GM19395 (cell line): ENCODE results near the gene KCNMA1.

Experiments used
- ATAC-seq: cut with Tn5 transposase; IDR thresholded peaks from one replicate; pipeline ENCODE4 v1.9.1; 2021; ENCODE audit warnings: mild to moderate bottlenecking, moderate library complexity; ENCODE audit not compliant: unreplicated experiment

Gene KCNMA1

DNA sequence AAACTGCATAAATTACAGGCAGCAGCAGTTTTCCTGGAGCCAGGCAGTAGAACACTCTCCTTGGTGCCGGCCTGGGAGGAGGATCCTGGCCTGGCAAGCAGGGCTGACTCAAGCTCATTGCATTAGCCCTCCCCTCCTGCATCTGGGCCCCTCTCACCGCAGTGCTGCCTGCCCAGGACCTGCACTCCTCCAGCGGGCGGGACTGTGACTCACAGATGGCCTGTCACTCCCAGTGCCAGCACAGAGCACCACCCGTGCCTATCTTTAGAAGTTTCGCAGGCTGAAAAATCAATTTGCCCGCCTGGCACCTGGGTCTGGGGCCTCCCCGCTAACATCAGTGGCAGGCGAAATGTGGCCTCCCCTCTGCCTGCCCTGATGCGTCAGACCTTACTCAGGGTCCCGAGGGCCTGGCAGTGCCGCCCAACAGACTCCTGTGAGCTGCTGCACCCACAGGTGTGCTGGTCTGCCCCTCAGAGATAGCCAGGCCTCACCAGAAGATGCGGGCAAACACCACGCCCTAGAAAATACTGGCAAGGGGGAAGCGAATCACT, 123.8 kb downstream of the KCNMA1 start:
- no peak for ATAC-seq

DNA sequence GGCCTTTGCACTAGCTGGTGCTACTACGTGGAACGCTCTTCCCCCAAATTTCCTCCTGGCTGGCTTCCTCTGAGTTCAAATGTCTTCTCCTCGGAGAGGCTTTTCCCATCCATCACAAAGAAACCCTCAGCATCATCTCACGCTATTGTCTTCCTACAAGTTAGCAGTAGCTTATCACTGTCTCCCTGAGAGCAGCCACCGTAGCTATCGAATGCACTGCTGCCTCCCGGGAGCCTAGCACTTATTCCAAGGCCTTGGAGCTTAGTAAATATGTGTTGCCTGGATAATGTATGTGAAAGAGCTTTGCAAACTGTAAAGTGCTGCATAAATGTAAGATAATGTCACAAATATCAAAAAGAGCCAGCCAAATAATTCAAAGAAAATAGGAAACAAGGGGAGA, 124.4 kb downstream of the KCNMA1 start:
- ATAC-seq = no peak

DNA sequence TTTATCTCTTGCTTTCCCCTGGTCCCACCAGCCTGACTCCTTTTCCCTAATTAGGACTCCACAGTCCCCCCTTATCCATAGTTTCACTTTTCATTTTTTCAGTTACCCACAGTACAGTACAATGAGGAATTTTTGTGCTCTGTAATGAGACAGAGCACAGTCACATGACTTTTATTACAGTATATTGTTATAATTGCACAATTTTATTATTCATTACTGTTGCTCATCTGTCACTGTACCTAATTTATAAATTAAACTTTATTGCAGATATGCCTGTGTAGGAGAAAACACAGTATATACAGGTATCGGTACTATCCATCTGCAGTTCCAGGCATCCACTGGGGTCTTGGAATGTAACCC, 125.4 kb downstream of the KCNMA1 start:
- ATAC-seq = no peak

DNA sequence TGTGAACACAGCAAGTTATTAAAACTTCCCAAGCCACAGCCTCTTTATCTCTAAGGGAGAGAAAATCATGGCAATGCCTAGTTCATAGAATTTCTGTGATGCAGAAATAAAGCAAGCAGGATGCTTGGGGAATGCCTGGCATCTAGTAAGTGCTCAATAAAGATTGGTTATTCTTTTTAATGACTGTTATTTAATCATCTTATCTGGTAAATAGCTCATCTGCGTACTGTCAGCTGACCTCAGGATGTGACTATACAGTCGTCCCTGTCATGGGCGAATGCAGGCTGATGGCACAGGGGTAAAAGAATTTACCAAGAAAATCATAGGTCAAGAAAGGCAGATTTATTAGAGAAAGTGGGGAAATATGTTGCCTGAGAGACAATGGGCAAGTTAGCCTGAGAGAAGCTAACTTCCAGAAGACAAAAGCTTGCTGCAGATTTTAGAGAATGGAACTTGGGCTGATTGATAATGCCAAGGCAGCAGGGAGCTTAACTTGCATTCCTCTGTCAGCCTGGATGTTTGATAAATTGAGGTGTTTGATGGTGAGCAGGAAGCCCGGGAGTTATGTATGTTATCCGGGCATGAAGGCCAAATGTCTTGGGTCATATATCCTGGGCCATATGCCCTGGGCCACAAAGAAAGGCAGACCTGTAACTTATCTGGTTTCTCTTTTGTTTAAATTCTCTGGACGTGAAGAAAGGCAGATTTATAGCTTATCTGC, 126.0 kb downstream of the KCNMA1 start:
- no peak for ATAC-seq

DNA sequence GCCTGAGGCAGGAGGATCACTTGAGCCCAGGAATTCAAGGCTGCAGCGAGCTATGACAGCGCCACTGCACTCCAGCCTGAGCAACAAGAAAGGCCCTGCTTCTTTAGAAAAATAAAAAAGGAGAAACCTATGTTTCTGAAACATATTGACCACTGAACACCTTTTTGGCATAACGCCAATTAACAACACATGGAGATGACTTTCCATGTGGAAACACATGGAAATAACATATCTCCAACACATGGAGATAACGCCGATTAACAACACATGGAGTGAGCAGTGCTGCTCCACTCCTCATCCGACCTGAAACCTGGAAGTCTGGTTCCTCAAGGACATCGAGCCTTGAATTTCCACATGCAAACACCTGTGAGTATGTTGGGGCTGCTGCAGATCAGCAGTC, 126.9 kb downstream of the KCNMA1 start:
- ATAC-seq = no peak

DNA sequence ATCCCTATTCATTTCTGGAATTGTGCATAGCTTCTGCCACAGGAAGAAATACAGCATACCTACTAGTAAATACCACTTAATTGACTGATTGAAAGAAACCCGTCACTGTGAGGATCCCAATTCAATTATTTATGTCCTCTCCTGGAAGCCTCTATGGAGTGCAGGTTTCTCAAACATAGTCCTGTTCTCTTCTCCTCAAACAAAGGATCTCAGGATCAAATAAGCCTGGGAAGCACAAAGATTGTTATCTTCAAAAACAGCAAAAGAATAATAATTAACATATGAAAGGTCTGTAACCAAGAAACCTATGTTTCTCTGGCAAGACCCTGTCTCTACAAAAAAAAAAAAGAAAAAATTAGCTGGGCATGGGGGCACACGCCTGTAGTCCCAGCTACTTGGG, 127.3 kb downstream of the KCNMA1 start:
- ATAC-seq = no peak

DNA sequence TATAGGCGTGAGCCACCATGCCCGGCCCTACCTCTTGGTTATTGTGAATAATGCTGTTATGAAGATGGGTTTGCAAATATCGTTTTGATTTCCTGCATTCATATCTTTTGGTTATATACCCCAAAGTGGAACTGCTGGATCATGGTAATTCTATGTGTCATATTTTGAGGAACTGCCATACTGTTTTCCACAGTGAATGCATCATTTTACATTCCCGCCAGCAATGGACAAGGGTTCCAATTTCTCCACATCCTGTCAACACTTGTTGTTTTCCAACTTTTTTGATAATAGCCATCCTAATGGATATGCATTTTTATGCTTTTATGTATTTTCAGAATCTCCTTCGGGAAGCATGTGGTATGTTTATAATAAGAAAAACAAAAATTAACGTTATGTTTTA, 128.2 kb downstream of the KCNMA1 start:
- ATAC-seq = no peak

DNA sequence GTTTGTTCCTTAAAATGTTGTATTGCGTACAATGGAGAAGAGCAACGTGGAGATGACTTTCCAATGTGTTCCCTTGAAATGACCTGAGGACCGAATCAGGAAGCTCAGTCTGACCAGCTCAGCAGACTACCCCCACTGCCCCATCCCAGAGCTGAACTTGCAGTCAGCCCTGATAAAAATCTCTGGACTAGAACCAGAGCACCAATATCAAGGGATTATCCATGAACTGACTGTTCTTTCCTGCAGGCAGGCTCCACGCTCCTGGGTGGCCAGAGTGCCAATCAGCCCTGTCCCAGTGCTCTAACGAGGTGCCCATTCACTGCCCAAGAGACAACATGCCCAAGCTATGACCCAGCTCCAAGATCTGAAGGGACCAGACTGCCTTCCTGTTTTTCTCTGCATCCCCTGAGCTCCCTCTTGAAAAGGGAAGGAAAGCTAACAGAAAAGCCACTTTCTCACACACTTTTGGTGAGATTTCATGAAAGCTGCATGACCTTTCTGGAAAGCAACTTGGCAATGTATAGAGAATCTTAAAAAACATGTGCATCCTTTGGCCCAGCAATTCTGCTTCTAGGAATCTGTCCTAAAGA, 130.2 kb downstream of the KCNMA1 start:
- no peak for ATAC-seq

DNA sequence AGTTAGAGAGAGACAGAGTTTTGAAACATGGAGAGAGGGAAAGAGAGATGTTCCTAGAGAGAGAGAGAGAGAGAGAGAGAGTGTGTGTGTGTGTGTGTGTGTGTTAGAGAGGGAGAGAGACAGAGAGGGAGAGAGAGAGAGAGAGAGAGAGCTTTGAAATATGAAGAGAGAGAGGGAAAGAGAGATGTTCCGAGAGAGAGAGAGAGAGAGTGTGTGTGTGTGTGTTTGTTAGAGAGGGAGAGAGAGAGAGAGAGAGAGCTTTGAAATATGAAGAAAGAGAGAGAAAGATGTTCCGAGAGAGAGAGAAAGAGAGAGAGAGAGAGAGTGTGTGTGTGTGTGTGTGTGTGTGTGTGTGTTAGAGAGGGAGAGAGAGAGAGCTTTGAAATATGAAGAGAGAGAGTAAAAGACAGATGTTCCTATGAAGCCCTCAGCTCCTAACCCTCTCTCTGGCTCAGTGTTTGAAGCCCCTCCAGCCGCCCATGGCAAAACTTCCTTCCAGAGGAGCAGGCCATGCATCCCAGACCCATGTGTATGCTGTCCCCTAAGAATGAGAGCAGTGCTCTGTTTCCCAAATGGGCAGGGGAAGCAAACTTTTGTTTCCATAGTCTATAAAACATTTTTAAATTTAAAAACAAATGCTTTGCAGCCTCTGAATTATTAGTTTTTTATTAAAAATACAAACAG, 130.9 kb downstream of the KCNMA1 start:
- no peak for ATAC-seq

DNA sequence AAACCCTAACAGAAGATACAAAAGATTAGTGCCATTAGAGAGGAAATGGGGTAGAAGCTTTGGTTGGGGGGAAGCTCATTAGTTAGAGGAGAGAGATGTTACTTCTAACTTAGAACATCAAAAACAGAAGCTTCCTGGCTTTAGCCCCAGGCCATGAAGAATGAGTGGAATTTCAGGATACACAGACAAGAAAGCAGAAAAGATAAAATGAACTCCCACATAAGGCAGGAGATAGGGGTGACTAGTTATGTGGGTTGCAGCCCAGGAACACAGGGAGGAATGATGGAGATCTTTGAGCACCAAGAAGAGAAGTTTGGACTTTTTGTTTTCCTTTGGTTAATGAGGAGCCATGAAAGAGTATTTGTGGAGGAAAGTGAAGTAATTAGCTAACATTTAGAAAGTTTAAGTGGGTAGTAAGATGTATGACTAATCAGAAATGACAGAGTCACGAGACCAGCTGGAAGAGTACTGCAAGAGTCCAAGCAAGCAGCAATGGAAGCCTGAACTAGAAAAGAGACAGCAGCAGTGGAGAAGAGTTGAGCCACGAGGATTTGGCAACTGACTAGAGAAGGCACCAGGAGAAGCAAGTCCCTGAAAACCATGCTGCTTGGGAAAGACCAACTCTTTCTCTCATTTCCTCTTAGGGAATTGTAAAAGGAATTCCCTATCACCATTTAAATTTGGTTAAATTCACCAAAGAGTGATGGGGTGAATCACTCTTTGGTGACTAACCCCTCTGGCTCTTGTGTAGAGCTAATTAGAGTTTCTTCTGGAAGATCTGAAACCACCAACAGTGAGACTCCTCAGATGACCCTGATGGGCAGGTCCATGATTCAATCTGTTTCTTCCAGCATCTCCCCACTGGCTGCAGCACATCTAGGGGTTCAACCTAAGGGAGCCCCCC, 131.9 kb downstream of the KCNMA1 start:
- no peak for ATAC-seq

DNA sequence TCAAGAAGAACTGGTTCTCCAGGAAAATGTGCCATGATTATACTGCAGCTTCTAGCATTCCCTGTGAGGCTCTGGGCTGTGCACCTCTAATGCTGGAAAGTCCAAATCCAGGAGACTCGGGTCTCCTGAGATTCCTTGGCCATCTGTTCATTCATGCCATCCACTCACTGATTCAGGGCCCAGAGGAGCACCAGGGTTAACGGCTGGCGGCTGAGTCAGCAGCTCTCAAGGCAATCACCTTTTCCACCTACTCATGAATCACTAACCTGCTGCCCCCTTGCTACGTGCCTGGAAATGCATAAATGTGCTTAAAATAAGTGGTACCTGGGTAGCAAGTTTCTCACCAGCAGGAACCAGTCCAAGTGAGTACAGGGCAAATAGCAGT, 132.7 kb downstream of the KCNMA1 start:
- ATAC-seq = no peak

DNA sequence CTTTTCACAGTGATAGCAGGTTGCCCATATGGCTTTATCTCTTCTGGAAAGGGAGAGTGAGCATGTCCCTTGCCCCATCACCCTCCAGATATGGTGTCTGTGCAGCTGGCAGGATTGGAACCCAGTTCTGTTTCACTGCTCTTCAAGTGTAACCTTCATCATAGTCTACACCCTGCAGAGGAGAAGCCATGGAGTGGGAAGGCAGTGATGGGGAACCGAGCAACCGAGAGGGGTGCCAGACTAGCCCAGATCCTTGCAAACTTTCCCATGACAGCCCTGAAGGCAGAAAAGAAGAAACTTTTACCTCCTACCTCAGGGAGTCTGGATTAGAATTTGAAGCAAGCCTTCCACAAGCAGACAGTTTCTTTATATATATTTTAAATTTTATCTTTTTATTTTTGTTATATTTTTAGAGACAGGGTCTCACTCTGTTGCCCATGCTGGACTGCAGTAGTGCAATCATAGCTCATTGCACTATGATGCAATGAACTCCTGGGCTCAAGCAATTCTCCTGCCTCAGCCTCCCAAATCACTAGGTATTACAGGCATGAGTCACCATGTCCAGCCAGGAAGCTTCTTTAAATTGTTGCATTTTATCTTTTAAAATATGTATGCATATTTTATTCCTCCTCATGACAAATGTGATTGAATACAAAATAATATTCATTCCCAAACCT, 133.3 kb downstream of the KCNMA1 start:
- ATAC-seq = no peak

DNA sequence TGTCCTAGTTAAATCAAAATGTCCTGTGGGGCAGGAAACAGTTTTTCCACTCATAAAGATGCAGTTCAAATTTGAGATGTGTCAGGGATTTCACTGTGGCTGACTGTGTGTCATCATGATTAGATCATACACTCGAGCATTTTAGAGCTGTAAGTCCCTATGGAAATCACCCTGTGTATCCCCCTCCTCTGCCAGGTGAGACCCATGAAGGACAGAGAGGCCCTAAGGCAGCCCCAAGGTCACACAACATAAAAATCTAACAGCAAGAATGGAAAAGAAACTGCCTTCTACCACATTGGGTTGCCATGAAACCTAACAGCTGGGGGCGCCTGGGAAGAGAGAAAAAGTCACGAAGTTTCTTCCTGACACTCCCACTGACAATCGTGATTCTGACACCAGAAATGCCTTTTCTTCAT, 135.8 kb downstream of the KCNMA1 start:
- ATAC-seq = no peak

DNA sequence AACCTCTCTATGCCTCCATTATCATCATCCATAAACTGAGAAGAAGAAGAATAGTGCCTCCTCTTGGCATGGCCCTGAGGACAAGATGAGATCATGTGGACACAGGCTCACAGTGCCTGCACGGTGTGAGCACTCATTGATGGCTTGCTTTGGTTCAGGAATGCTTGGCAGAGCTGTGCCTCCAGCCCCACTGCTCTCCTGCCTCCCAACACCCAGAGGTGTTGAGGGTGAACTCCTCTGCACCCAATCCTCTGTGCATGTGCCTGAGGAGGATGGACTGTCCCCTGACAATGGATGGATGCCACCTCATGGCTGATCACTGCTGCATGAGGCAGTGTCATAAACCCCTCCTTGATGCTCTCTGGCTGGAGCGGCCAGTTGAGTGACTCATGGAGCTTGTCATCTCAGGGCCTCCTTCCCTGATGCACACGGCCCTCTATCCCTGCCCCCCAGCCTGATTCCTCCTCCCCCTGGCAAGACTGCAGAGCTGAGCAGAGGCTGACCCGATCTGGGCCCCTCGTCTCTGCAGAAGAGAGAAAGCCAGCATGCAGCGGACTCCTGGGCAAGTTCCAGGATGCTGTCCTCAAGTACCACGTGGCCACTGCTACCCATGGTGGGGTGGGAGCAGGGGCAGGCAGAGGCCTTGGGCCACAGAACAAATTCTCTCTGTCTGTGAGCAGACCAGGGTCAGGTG, 136.3 kb downstream of the KCNMA1 start:
- no peak for ATAC-seq

DNA sequence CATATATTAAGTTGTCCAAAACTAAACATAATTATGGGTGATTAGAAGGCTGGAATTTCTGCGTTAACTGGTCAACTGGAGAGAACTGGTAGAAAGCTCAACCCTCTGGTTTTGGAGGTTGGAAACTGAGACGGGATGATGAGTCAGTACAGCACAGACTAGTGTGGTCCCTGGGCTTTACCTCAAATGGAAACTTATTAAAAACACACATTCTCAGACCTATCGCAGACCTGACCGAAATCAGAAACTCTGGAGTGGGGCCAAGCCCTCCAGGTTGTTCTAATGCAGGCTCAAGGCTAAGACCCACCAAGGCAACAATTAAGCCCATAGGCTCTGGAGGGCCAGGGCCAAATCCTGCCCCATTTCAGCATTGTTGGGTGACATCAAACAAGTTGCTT, 136.9 kb downstream of the KCNMA1 start:
- no peak for ATAC-seq

DNA sequence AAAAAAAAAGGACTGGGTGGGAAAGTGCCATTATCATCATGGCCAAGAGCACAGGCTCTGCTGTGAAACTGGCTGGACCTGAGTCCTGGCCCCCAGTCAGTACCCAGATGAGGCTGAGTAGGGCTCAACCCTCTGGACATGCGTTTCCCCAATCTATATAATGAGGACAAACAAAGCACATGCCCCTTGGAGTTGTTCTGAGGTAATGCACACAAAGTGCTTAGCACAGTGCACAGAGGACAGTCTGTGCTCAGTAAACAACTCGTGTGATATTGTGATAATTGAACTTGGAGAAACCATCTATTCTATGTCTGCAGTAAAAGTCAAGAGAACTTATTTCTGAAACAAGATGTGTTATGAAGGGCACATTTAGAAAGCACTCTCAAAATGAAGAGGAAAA, 138.8 kb downstream of the KCNMA1 start:
- no peak for ATAC-seq

DNA sequence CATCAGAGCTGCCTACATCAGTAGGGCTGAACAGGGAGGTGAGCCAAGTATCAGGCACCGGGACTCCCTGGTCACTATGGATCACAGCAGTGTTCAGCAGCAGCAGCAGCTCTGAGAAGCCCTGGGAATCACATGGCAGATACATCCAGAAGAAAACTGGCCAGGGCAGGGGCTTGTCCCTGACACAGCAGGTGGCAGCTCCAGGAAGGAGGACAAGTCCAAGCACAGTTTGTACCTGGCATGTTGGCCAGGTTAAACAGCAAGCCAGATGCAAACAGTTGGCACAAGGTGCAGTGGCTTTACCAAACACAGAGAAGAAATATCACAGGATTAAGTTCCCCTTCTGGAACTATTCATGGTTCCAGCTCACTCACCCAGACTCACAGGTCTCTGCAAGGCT, 139.4 kb downstream of the KCNMA1 start:
- ATAC-seq = no peak

DNA sequence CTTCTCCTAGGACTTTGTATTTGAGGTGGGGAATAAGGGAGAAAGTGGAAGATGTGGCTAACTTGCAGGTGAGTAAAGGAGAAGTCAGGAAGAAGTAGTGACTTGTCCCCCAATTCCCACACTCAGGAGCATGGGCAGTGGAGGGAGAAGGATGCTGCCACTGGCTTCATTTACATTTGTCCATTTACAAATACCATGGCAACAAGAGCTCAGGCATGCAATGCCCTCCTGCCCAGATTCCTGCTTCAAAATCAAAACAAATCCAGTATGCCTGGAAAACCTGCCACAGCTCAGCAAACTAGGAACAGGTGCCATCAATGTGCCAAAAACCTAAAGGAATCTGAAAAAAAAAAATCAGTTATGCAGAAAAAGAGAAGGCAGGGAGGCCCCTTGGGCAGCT, 139.9 kb downstream of the KCNMA1 start:
- ATAC-seq = no peak

DNA sequence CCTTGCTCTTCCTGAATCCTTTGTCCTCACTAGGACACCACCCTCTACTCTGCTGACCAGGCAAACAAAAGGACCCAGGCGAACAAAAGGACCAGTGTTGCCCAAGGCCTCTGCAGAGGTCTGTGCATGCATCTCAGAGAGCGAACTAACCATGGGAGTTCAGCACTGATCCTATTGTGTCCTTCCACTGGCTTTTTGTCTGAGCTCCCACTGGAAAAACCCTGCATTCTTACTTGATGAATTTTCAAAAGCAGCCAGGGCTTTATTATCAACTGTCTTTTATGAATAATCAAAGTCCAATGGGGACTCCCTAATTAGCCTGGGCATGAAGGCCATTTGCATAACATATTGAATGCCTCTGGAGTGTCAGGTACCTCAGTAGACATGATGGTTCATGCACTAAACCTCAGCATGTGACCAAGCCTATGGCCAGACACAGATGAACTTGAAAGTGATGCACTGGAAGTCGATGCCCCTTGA, 140.6 kb downstream of the KCNMA1 start:
- ATAC-seq = no peak
